SK-N-SH treated with all-trans-retinoic acid at 6 μM for 48 hours (cell line): ENCODE measurements around the gene PIERCE2.
"Not testable (repeated sequence)": the region's sequence is repeated elsewhere in the genome, so short reads cannot be mapped to it uniquely, and the experiment has no call there.

Experiments
- ATAC-seq: fragments of 200-7000 bp; cut with Tn5 transposase; 3 replicates; pipeline ENCODE4 v1.9.1; 2020; ENCODE audit warnings: mild to moderate bottlenecking, moderate library complexity
- ARNTL ChIP-seq: fragments of 450-650 bp; formaldehyde crosslinking; IDR thresholded peaks from 2 replicates; pipeline ENCODE4 v1.5.0; 2020; ENCODE audit warnings: low read depth, mild to moderate bottlenecking, moderate library complexity, borderline replicate concordance
- BACH2 ChIP-seq: fragments of 250-450 bp; sonication (Bioruptor Pico); IDR thresholded peaks from 2 replicates; pipeline ENCODE4 v1.9.0; 2021; ENCODE audit warnings: mild to moderate bottlenecking, borderline replicate concordance
- CSDC2 ChIP-seq: fragments of 250-450 bp; sonication (Bioruptor Pico); IDR thresholded peaks from 2 replicates; pipeline ENCODE4 v1.5.0; 2020; ENCODE audit warnings: mild to moderate bottlenecking, moderate library complexity
- ESRRG ChIP-seq: fragments of 250-450 bp; sonication (Bioruptor Pico); IDR thresholded peaks from 2 replicates; pipeline ENCODE4 v1.6.1; 2021; ENCODE audit warnings: mild to moderate bottlenecking
- ISL1 ChIP-seq: fragments of 250-450 bp; sonication (Bioruptor Pico); IDR thresholded peaks from 2 replicates; pipeline ENCODE4 v2.1.2; 2022; ENCODE audit warnings: mild to moderate bottlenecking, moderate library complexity
- OSR1 ChIP-seq: fragments of 250-450 bp; sonication (Bioruptor Pico); IDR thresholded peaks from 2 replicates; pipeline ENCODE4 v1.8.0; 2022; ENCODE audit warnings: moderate library complexity, mild to moderate bottlenecking, inconsistent platforms
- PPARA ChIP-seq: fragments of 250-450 bp; sonication (Bioruptor Pico); IDR thresholded peaks from 2 replicates; pipeline ENCODE4 v1.5.0; 2020; ENCODE audit warnings: mild to moderate bottlenecking, borderline replicate concordance
- RARB ChIP-seq: fragments of 250-450 bp; sonication (Bioruptor Pico); IDR thresholded peaks from 2 replicates; pipeline ENCODE4 v1.8.0; 2021; ENCODE audit warnings: mild to moderate bottlenecking, moderate library complexity
- SNAI2 ChIP-seq: fragments of 250-450 bp; sonication (Bioruptor Pico); IDR thresholded peaks from 2 replicates; pipeline ENCODE4 v1.5.0; 2020; ENCODE audit warnings: mild to moderate bottlenecking, moderate library complexity
- TCF4 ChIP-seq: fragments of 250-450 bp; sonication (Bioruptor Pico); IDR thresholded peaks from 2 replicates; pipeline ENCODE4 v1.8.0; 2021; ENCODE audit warnings: mild to moderate bottlenecking, moderate library complexity, borderline replicate concordance
- TOX ChIP-seq: fragments of 250-450 bp; sonication (Bioruptor Pico); IDR thresholded peaks from 2 replicates; pipeline ENCODE4 v1.8.0; 2021; ENCODE audit warnings: mild to moderate bottlenecking, moderate library complexity, borderline replicate concordance
- ZFP3 ChIP-seq: fragments of 250-450 bp; sonication (Bioruptor Pico); IDR thresholded peaks from 2 replicates; pipeline ENCODE4 v1.5.0; 2020; ENCODE audit warnings: mild to moderate bottlenecking, moderate library complexity
- ZFP30 ChIP-seq: fragments of 450-650 bp; formaldehyde crosslinking; IDR thresholded peaks from 2 replicates; pipeline ENCODE4 v1.5.0; 2022; ENCODE audit warnings: mild to moderate bottlenecking, moderate library complexity
- ZNF565 ChIP-seq: fragments of 450-650 bp; formaldehyde crosslinking; conservative IDR thresholded peaks from 2 replicates; pipeline ENCODE4 v1.5.0; 2020; ENCODE audit warnings: low read depth, mild to moderate bottlenecking, moderate library complexity
- ZNF8 ChIP-seq: fragments of 450-650 bp; formaldehyde crosslinking; IDR thresholded peaks from 2 replicates; pipeline ENCODE4 v1.5.0; 2020; ENCODE audit warnings: mild to moderate bottlenecking, moderate library complexity
- TF ChIP-seq, protein P1 (sequence below): fragments of 250-450 bp; sonication (Bioruptor Pico); IDR thresholded peaks from 2 replicates; pipeline ENCODE4 v1.5.1; 2020; ENCODE audit warnings: low read depth, mild to moderate bottlenecking, moderate library complexity
- TF ChIP-seq, protein P2 (sequence below): fragments of 250-450 bp; sonication (Bioruptor Pico); IDR thresholded peaks from 2 replicates; pipeline ENCODE4 v1.8.0; 2020; ENCODE audit warnings: mild to moderate bottlenecking, moderate library complexity, borderline replicate concordance
- TF ChIP-seq, protein P3 (sequence below): fragments of 250-450 bp; sonication (Bioruptor Pico); IDR thresholded peaks from 2 replicates; pipeline ENCODE4 v1.5.1; 2021; ENCODE audit warnings: mild to moderate bottlenecking, moderate library complexity
- TF ChIP-seq, protein P4 (sequence below): fragments of 250-450 bp; sonication (Bioruptor Pico); IDR thresholded peaks from 2 replicates; pipeline ENCODE4 v1.8.0; 2021; ENCODE audit warnings: low read depth, mild to moderate bottlenecking, moderate library complexity, borderline replicate concordance

PIERCE2 gene

DNA sequence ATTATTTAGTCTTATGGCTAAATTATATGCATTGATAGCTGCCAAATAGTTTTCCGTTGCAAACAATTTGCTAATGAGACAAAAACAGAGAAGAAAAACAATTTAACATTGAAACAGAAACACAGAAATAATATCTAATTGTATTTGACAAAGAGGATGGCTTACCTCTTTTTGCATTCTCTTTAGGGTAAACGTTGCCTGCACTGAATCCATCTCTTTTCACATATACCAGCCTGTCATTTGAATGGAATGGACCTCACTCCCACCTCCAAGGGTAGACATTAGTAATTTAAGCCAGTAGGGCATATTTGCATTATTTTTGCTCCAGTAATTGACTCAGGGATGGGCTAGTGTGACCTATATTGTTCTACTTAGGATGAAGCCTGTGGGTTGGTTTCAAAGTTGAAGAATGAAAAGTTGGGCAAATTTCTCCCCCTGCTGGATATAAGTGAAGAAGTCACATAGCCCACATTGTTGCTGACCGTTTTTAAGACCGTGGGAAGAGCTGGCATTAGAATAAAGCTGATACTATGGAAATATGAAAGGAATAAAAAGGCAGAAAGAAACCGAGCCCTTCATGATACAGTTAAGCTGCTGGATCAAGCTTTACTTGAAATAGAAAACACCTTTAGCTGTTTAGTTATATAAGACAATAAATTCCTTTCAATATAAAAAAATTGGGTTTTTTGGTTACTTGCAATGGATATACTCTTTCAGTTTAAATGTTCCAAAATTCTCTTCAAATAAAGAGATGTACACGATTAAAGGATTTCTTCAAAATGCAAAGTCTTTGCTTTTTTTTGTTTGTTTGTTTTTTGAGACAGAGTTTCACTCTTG, 26.9 kb downstream of the PIERCE2 start:
- TF ChIP-seq TOX (CRISPR knock-in tag) (no peak), OSR1 (CRISPR knock-in tag) (no peak), BACH2 (CRISPR knock-in tag) (no peak), PPARA (CRISPR knock-in tag) (no peak), ARNTL (CRISPR knock-in tag) (no peak), CSDC2 (CRISPR knock-in tag) (no peak), ISL1 (no peak)
- TF ChIP-seq, protein P1, sequence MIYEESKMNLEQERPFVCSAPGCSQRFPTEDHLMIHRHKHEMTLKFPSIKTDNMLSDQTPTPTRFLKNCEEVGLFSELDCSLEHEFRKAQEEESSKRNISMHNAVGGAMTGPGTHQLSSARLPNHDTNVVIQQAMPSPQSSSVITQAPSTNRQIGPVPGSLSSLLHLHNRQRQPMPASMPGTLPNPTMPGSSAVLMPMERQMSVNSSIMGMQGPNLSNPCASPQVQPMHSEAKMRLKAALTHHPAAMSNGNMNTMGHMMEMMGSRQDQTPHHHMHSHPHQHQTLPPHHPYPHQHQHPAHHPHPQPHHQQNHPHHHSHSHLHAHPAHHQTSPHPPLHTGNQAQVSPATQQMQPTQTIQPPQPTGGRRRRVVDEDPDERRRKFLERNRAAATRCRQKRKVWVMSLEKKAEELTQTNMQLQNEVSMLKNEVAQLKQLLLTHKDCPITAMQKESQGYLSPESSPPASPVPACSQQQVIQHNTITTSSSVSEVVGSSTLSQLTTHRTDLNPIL (CRISPR knock-in tag) = no peak
- ATAC-seq = peak; percentile 97

DNA sequence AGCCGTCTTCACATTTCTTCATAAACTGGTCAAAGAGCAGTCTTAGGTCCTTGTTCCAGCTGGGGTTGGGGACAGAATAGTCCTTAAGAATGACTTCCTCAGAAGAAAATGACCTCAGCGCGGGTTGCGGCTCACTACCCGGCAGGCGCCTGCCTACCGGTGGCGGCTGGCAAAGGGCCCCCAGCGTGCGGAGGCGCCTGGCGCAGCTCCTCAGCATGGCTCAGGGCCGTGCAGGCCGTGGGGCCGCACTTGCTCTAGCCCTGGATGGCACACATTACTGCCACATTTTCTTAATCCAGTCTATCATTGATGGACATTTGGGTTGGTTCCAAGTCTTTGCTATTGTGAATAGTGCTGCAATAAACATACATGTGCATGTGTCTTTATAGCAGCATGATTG, 34.8 kb downstream of the PIERCE2 start:
- ATAC-seq = not testable (repeated sequence)

DNA sequence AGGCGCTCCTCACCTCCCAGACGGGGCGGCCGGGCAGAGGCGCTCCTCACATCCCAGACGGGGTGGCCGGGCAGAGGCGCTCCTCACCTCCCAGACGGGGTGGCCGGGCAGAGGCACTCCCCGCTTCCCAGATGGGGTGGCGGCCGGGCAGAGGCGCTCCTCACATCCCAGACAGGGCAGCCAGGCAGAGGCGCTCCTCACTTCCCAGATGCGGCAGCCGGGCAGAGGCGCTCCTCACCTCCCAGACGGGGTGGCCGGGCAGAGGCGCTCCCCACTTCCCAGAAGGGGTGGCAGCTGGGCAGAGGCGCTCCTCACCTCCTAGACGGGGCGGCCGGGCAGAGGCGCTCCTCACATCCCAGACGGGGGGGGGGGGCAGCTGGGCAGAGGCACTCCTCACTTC, 37.6 kb downstream of the PIERCE2 start:
- not testable (repeated sequence) for ATAC-seq

DNA sequence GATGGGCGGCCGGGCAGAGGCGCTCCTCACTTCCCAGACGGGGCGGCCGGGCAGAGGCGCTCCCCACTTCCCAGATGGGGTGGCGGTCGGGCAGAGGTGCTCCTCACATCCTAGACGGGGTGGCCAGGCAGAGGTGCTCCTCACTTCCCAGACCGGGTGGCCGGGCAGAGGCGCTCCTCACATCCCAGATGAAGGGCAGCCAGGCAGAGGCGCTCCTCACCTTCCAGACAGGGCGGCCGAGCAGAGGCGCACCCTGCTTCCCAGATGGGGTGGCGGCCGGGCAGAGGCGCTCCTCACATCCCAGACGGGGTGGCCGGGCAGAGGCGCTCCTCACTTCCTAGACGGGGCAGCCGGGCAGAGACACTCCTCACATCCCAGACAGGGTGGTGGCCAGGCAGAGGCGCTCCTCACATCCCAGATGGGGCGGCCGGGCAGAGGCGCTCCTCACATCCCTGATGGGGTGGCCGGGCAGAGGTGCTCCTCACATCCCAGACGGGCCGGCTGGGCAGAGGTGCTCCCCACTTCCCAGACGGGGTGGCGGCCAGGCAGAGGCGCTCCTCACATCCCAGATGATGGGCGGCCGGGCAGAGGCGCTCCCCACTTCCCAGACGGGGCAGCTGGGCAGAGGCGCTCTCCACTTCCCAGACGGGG, 38.2 kb downstream of the PIERCE2 start:
- not testable (repeated sequence) for ATAC-seq

DNA sequence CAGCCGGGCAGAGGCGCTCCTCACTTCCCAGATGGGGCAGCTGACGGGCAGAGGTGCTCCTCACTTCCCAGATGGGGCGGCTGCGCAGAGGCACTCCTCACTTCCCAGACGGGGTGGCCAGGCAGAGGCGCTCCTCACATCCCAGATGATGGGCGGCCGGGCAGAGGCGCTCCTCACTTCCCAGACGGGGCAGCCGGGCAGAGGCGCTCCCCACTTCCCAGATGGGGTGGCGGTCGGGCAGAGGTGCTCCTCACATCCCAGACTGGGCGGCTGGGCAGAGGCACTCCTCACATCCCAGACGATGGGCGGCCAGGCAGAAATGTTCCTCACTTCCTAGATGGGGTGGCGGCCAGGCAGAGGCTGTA, 38.7 kb downstream of the PIERCE2 start:
- ATAC-seq = not testable (repeated sequence)

DNA sequence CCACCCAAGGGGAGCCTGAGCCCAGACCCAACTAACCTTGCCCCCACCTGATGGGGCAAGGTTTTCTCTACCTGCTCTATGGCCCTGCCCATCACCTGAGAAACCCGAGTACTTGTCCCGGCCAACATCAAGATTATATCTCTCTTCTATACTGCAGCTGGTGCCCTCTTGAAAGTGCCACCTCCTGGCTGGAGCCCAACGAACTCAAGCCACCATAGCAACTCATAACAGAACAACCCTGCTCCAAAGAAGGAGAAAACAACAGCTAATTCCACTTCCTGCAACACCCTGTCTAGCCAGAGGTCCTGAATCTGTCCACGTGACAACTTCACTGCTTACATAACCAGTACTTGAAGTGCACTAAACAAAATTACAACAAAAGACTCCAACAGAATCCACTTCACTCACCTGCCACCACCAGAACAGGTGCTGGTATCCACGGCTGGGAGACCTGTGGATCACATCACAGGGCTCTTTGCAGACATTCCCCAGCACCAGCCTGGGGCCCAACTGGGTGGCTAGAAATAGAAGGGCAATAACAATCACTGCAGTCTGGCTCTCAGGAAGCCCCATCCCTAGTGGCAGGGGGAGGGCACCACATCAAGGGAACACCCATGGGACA, 49.2 kb downstream of the PIERCE2 start:
- TF ChIP-seq BACH2 (CRISPR knock-in tag) = no peak
- TF ChIP-seq ARNTL (CRISPR knock-in tag) = no peak
- no peak for TF ChIP-seq ISL1
- no peak for TF ChIP-seq RARB (CRISPR knock-in tag)
- TF ChIP-seq ZNF565 (CRISPR knock-in tag) = no peak
- TF ChIP-seq ZFP3 (CRISPR knock-in tag) = no peak
- no peak for TF ChIP-seq ESRRG (CRISPR knock-in tag)
- TF ChIP-seq TCF4 (CRISPR knock-in tag) = no peak
- no peak for TF ChIP-seq OSR1 (CRISPR knock-in tag)
- TF ChIP-seq SNAI2 (CRISPR knock-in tag) = no peak
- TF ChIP-seq PPARA (CRISPR knock-in tag) = no peak
- no peak for TF ChIP-seq ZNF8 (CRISPR knock-in tag)
- no peak for TF ChIP-seq ZFP30 (CRISPR knock-in tag)
- TF ChIP-seq, protein P2, sequence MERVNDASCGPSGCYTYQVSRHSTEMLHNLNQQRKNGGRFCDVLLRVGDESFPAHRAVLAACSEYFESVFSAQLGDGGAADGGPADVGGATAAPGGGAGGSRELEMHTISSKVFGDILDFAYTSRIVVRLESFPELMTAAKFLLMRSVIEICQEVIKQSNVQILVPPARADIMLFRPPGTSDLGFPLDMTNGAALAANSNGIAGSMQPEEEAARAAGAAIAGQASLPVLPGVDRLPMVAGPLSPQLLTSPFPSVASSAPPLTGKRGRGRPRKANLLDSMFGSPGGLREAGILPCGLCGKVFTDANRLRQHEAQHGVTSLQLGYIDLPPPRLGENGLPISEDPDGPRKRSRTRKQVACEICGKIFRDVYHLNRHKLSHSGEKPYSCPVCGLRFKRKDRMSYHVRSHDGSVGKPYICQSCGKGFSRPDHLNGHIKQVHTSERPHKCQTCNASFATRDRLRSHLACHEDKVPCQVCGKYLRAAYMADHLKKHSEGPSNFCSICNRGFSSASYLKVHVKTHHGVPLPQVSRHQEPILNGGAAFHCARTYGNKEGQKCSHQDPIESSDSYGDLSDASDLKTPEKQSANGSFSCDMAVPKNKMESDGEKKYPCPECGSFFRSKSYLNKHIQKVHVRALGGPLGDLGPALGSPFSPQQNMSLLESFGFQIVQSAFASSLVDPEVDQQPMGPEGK = no peak
- TF ChIP-seq, protein P3, sequence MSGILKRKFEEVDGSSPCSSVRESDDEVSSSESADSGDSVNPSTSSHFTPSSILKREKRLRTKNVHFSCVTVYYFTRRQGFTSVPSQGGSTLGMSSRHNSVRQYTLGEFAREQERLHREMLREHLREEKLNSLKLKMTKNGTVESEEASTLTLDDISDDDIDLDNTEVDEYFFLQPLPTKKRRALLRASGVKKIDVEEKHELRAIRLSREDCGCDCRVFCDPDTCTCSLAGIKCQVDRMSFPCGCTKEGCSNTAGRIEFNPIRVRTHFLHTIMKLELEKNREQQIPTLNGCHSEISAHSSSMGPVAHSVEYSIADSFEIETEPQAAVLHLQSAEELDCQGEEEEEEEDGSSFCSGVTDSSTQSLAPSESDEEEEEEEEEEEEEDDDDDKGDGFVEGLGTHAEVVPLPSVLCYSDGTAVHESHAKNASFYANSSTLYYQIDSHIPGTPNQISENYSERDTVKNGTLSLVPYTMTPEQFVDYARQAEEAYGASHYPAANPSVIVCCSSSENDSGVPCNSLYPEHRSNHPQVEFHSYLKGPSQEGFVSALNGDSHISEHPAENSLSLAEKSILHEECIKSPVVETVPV (CRISPR knock-in tag) = no peak
- TF ChIP-seq, protein P4, sequence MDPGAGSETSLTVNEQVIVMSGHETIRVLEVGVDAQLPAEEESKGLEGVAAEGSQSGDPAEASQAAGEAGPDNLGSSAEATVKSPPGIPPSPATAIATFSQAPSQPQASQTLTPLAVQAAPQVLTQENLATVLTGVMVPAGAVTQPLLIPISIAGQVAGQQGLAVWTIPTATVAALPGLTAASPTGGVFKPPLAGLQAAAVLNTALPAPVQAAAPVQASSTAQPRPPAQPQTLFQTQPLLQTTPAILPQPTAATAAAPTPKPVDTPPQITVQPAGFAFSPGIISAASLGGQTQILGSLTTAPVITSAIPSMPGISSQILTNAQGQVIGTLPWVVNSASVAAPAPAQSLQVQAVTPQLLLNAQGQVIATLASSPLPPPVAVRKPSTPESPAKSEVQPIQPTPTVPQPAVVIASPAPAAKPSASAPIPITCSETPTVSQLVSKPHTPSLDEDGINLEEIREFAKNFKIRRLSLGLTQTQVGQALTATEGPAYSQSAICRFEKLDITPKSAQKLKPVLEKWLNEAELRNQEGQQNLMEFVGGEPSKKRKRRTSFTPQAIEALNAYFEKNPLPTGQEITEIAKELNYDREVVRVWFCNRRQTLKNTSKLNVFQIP (CRISPR knock-in tag) = no peak
- TF ChIP-seq, protein P1 (CRISPR knock-in tag) = no peak
- TF ChIP-seq TOX (CRISPR knock-in tag) = no peak
- TF ChIP-seq, all 23 proteins: peak for 0
- ATAC-seq = no peak
